ENCODE measurements around the gene ILKAP. TPM values are rescaled to one million over a fixed set of nuclear protein-coding genes. Genes with fewer than 3 reads are reported as not detected.

The ILKAP gene
- total and polyA plus RNA-seq, 8 donors, result 20.4 to 59.4 (median 37.8) TPM

DNA sequence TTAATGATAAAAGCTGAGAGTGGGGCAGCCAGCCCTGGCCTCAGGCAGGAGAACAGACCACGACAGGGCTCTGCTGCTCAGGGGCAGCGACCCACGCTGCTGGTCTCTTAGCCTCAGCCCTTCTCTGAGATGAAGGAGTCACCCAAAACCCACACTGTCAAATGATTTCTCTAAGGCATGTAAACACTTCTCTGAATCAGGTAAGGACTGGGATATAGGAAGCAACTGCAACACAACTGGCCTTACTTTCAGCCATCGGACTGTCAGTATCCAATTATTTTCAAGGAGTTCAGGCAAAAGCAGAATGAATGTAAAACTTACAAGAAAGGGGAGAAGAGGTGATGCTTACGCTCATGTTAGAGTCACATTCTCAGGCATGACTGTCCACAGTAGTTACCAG, 22.9 kb downstream of the ILKAP start:
- H3K4me3 ChIP-seq, result no peak overlapping the region
- H3K4me1 ChIP-seq, result no peaks in the 10 kb centered on the region
- H3K27me3 ChIP-seq, result no peaks in the 10 kb centered on the region
- no peak for DNase-seq
- H3K36me3 ChIP-seq, result peaks cover 81 to 100% (median 99%) of the 10 kb centered on the region in 4 donors
- no peak for TF ChIP-seq POLR2A (IDR thresholded peaks at IDR 0.05)
- TF ChIP-seq CTCF (IDR thresholded peaks at IDR 0.05), result no peak
- TF ChIP-seq EP300 (IDR thresholded peaks at IDR 0.05), result no peak
- no peak for TF ChIP-seq POLR2AphosphoS5 (IDR thresholded peaks at IDR 0.05)
- WGBS, 5 donors, result 80 to 95% (median 93%) methylated on average over 5 of the region's 5 CpGs
- no peaks in the 10 kb centered on the region for H3K9me3 ChIP-seq
- no peak overlapping the region for H3K27ac ChIP-seq
- intact Hi-C loops (cut with DNase I; ENCODE audit: low total_unique reads), result no loop called here

DNA sequence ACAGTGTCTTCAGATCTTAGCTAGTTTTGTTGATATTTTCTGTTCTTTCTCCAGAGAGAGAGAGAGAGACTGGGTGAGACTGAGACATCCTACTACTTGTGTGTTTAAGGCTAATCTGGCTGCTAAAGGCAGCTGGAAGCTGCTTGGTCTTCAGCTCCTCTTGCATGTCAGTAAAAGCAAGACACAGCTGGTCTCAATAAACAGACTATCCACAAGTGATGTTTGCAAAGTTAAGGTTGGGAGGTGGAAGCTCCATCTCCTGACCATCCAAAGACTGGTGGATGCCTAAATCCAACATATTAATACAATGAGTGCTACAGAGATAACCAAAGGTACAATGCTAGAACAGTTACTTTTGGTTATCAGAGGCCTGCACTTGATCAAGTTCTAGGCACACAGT, 26.9 kb downstream of the ILKAP start:
- Histone ChIP-seq H3K9me3 (no peaks in the 10 kb centered on the region), H3K4me3 (no peak overlapping the region), H3K27me3 (no peaks in the 10 kb centered on the region), H3K27ac (peak overlapping the region in 1 of 5 donors; percentile 18), H3K36me3 (peaks cover 74 to 100% (median 99%) of the 10 kb centered on the region in 4 donors), H3K4me1 (no peaks in the 10 kb centered on the region)
- no peak for DNase-seq
- peak in 1 of 3 donors; percentile 7 for TF ChIP-seq POLR2AphosphoS5 (IDR thresholded peaks at IDR 0.05)
- no peak for TF ChIP-seq POLR2A (IDR thresholded peaks at IDR 0.05)
- intact Hi-C loops (cut with DNase I; ENCODE audit: low total_unique reads), result no loop called here

DNA sequence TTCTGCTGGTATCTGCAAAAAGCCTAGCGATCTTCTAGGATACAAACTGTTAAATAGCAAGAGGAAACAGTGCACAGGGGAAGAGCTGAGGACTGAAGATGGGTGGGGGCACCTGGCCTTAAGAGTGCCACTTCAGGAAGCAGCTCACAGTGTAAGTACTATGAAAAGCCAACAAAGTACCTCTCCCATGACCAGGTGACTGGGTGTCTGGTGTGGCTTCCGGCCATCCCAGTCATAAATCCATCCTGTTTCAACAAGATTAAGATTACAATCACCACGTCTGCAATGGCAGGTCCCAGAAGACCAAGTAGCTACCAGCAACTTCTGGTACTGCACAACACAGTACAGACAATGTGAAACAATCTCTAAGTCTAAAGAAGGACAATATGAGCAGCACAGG, 28.8 kb downstream of the ILKAP start:
- no peaks in the 10 kb centered on the region for H3K27me3 ChIP-seq
- H3K4me1 ChIP-seq, result peaks cover 12 to 16% (median 14%) of the 10 kb centered on the region in 4 donors
- WGBS, 5 donors, result 81 to 93% (median 82%) methylated on average over 3 of the region's 3 CpGs
- H3K36me3 ChIP-seq, result peaks cover 58 to 99% (median 99%) of the 10 kb centered on the region in 4 donors
- no peak for TF ChIP-seq EP300 (IDR thresholded peaks at IDR 0.05)
- TF ChIP-seq POLR2AphosphoS5 (IDR thresholded peaks at IDR 0.05), result no peak
- TF ChIP-seq CTCF (IDR thresholded peaks at IDR 0.05), result no peak
- TF ChIP-seq POLR2A (IDR thresholded peaks at IDR 0.05), result no peak
- intact Hi-C loops (cut with DNase I; ENCODE audit: low total_unique reads), result no loop called here
- H3K27ac ChIP-seq, result no peak overlapping the region
- no peak overlapping the region for H3K4me3 ChIP-seq
- no peak for DNase-seq
- H3K9me3 ChIP-seq, result no peaks in the 10 kb centered on the region

GRCh38 chr2:238174291-238174690, 29.2 kb downstream of the ILKAP start:
- Histone ChIP-seq H3K4me1 (peaks cover 16 to 20% (median 18%) of the 10 kb centered on the region in 4 donors), H3K27ac (no peak overlapping the region), H3K27me3 (no peaks in the 10 kb centered on the region), H3K36me3 (peaks cover 54 to 99% (median 99%) of the 10 kb centered on the region in 4 donors), H3K4me3 (no peak overlapping the region), H3K9me3 (no peaks in the 10 kb centered on the region)
- no peak for TF ChIP-seq EP300 (IDR thresholded peaks at IDR 0.05)
- no peak for TF ChIP-seq POLR2AphosphoS5 (IDR thresholded peaks at IDR 0.05)
- TF ChIP-seq CTCF (IDR thresholded peaks at IDR 0.05), result no peak
- TF ChIP-seq POLR2A (IDR thresholded peaks at IDR 0.05), result no peak
- no peak for DNase-seq
- 93 to 98% (median 96%) methylated on average over 8 of the region's 8 CpGs for WGBS, 5 donors
- intact Hi-C loops (cut with DNase I; ENCODE audit: low total_unique reads), result no loop called here

DNA sequence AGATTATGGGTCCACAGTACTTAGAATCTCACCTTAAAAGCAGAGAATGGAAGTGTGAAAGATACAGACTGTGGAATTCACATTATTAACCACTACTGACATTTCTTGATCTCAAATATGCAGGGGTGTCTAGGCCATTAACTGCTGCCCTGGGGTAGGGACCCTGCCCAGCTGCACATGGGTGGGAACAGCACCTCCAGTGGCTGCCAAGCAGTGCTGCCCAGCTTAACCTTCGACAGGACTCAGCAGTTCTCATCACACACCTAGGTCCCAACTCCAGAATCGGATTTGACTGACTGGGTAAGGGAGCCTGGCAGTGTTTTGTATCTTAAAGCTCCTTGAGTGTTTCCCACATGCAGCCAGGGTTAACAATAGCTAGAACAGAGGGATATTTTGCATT, 29.8 kb downstream of the ILKAP start:
- Histone ChIP-seq H3K9me3 (no peaks in the 10 kb centered on the region), H3K27me3 (no peaks in the 10 kb centered on the region), H3K4me3 (no peak overlapping the region), H3K36me3 (peaks cover 48 to 99% (median 96%) of the 10 kb centered on the region in 4 donors), H3K27ac (no peak overlapping the region), H3K4me1 (peaks cover 22 to 26% (median 24%) of the 10 kb centered on the region in 4 donors)
- TF ChIP-seq CTCF (IDR thresholded peaks at IDR 0.05) (no peak), EP300 (IDR thresholded peaks at IDR 0.05) (no peak), POLR2AphosphoS5 (IDR thresholded peaks at IDR 0.05) (no peak), POLR2A (IDR thresholded peaks at IDR 0.05) (no peak)
- no peak for DNase-seq
- intact Hi-C loops (cut with DNase I; ENCODE audit: low total_unique reads), result no loop called here
- WGBS, 5 donors, result 88 to 100% (median 94%) methylated on average over 2 of the region's 2 CpGs

Measured in stomach (tissue), 9 donors.